T1000 (cell line): ENCODE data around the gene MMP24.

ENCODE experiments used
- DNase-seq: peaks from one replicate; lab custom pipeline; 2025; ENCODE audit warnings: mixed read lengths; lab: John Stamatoyannopoulos, UW

MMP24 gene

GRCh38 chr20:35279040-35279439 is 52.5 kb downstream of the MMP24 start:
- DNase-seq = no peak

GRCh38 chr20:35279533-35280174 is 53.2 kb downstream of the MMP24 start:
- no peak for DNase-seq

GRCh38 chr20:35280523-35280922 is 54.0 kb downstream of the MMP24 start:
- no peak for DNase-seq

GRCh38 chr20:35281506-35282101 is 55.1 kb downstream of the MMP24 start:
- DNase-seq = no peak

- no peak for DNase-seq
These were observed 57.2 kb downstream of the MMP24 start for GRCh38 chr20:35283441-35284266.

GRCh38 chr20:35284267-35284991 is 57.9 kb downstream of the MMP24 start, which contains the start of gene EIF6:
Gene EIF6 (minus strand): TSS chr20:35284772. CDS start chr20:35284487, 285 bp downstream.
- peak; percentile 84 for DNase-seq

GRCh38 chr20:35284992-35285805 is 58.7 kb downstream of the MMP24 start:
- DNase-seq = no peak

- DNase-seq = no peak
These were observed 59.3 kb downstream of the MMP24 start for GRCh38 chr20:35285806-35286076.

- DNase-seq = no peak
These were observed 59.8 kb downstream of the MMP24 start for GRCh38 chr20:35286077-35286898.

GRCh38 chr20:35286899-35287508 is 60.5 kb downstream of the MMP24 start:
- DNase-seq = no peak

GRCh38 chr20:35287509-35288324 is 61.2 kb downstream of the MMP24 start:
- DNase-seq = no peak

- no peak for DNase-seq
These were observed 62.0 kb downstream of the MMP24 start for GRCh38 chr20:35288325-35289060.

GRCh38 chr20:35290186-35290886 is 63.8 kb downstream of the MMP24 start:
- no peak for DNase-seq

GRCh38 chr20:35290887-35291417 is 64.5 kb downstream of the MMP24 start:
- no peak for DNase-seq

- no peak for DNase-seq
These were observed 65.4 kb downstream of the MMP24 start, which contains the start of gene FAM83C for GRCh38 chr20:35291654-35292503. Gene FAM83C (minus strand): TSS chr20:35292425. CDS start chr20:35292304, 121 bp downstream.

- DNase-seq = no peak
These were observed 66.2 kb downstream of the MMP24 start for GRCh38 chr20:35292504-35293285.
